ENCODE data around the gene SLC8A3. TPM values are rescaled to one million over a fixed set of nuclear protein-coding genes. Genes with fewer than 3 reads are reported as not detected.

Gene SLC8A3
- total RNA-seq, 1 donor from 2014 or later: not detected

- FAIRE-seq (no peak), DNase-seq (ENCODE audit: low read depth) (peak; percentile 22)
- H3K27me3 ChIP-seq (ENCODE audit: control insufficient read depth, insufficient read depth, low read length): peaks cover 10% of the 10 kb centered on the region
- peak; percentile 48 for TF ChIP-seq CTCF (IDR thresholded peaks at IDR 0.05; ENCODE audit: insufficient read depth, low read length, severe bottlenecking)
- H3K36me3 ChIP-seq (ENCODE audit: control insufficient read depth, insufficient read depth, low read length): no peaks in the 10 kb centered on the region
- no peak overlapping the region for H3K4me3 ChIP-seq (ENCODE audit: low read depth, low read length)
These were observed 91.9 kb downstream of the SLC8A3 start for GRCh38 chr14:70096866-70097265.

GRCh38 chr14:70094631-70095030, 94.1 kb downstream of the SLC8A3 start:
- Histone ChIP-seq H3K4me3 (ENCODE audit: low read depth, low read length) (no peak overlapping the region), H3K27me3 (ENCODE audit: control insufficient read depth, insufficient read depth, low read length) (peaks cover 10% of the 10 kb centered on the region), H3K36me3 (ENCODE audit: control insufficient read depth, insufficient read depth, low read length) (no peaks in the 10 kb centered on the region)
- no peak for TF ChIP-seq CTCF (IDR thresholded peaks at IDR 0.05; ENCODE audit: insufficient read depth, low read length, severe bottlenecking)
- DNase-seq (ENCODE audit: low read depth): no peak
- no peak for FAIRE-seq

- H3K36me3 ChIP-seq (ENCODE audit: control insufficient read depth, insufficient read depth, low read length): no peaks in the 10 kb centered on the region
- TF ChIP-seq CTCF (IDR thresholded peaks at IDR 0.05; ENCODE audit: insufficient read depth, low read length, severe bottlenecking): no peak
These were observed 94.6 kb downstream of the SLC8A3 start for GRCh38 chr14:70094106-70094505.

GRCh38 chr14:70093156-70093555, 95.6 kb downstream of the SLC8A3 start:
- DNase-seq (ENCODE audit: low read depth) (no peak), FAIRE-seq (peak; percentile 86)
- no peaks in the 10 kb centered on the region for H3K36me3 ChIP-seq (ENCODE audit: control insufficient read depth, insufficient read depth, low read length)
- H3K4me3 ChIP-seq (ENCODE audit: low read depth, low read length): no peak overlapping the region
- no peak for TF ChIP-seq CTCF (IDR thresholded peaks at IDR 0.05; ENCODE audit: insufficient read depth, low read length, severe bottlenecking)
- H3K27me3 ChIP-seq (ENCODE audit: control insufficient read depth, insufficient read depth, low read length): peaks cover 12% of the 10 kb centered on the region

More at GRCh38 chr14:70094106-70094505, 94.6 kb downstream of the SLC8A3 start:
- DNase-seq (ENCODE audit: low read depth) (no peak), FAIRE-seq (no peak)
- H3K4me3 ChIP-seq (ENCODE audit: low read depth, low read length): no peak overlapping the region
- H3K27me3 ChIP-seq (ENCODE audit: control insufficient read depth, insufficient read depth, low read length): peaks cover 12% of the 10 kb centered on the region

GRCh38 chr14:70087380-70087697, 101.4 kb downstream of the SLC8A3 start:
- Histone ChIP-seq H3K4me3 (ENCODE audit: low read depth, low read length) (no peak overlapping the region), H3K27me3 (ENCODE audit: control insufficient read depth, insufficient read depth, low read length) (peaks cover 2% of the 10 kb centered on the region), H3K36me3 (ENCODE audit: control insufficient read depth, insufficient read depth, low read length) (no peaks in the 10 kb centered on the region)
- no peak for FAIRE-seq
- DNase-seq (ENCODE audit: low read depth): no peak
- no peak for TF ChIP-seq CTCF (IDR thresholded peaks at IDR 0.05; ENCODE audit: insufficient read depth, low read length, severe bottlenecking)

GRCh38 chr14:70086685-70087379, 101.9 kb downstream of the SLC8A3 start:
- Histone ChIP-seq H3K36me3 (ENCODE audit: control insufficient read depth, insufficient read depth, low read length) (no peaks in the 10 kb centered on the region), H3K4me3 (ENCODE audit: low read depth, low read length) (no peak overlapping the region), H3K27me3 (ENCODE audit: control insufficient read depth, insufficient read depth, low read length) (peaks cover 2% of the 10 kb centered on the region)
- FAIRE-seq (no peak), DNase-seq (ENCODE audit: low read depth) (peak; percentile 48)
- TF ChIP-seq CTCF (IDR thresholded peaks at IDR 0.05; ENCODE audit: insufficient read depth, low read length, severe bottlenecking): peak; percentile 73
